ENCODE results near the gene TMSB10. TPM values are rescaled to one million over a fixed set of nuclear protein-coding genes. Genes with fewer than 3 reads are reported as not detected.

Gene TMSB10
- total and polyA plus RNA-seq, 2 of the 13 experiments (the other 11 are each of a cell fraction or from before 2014, with no cell fraction given): 665 to 708 TPM

DNA sequence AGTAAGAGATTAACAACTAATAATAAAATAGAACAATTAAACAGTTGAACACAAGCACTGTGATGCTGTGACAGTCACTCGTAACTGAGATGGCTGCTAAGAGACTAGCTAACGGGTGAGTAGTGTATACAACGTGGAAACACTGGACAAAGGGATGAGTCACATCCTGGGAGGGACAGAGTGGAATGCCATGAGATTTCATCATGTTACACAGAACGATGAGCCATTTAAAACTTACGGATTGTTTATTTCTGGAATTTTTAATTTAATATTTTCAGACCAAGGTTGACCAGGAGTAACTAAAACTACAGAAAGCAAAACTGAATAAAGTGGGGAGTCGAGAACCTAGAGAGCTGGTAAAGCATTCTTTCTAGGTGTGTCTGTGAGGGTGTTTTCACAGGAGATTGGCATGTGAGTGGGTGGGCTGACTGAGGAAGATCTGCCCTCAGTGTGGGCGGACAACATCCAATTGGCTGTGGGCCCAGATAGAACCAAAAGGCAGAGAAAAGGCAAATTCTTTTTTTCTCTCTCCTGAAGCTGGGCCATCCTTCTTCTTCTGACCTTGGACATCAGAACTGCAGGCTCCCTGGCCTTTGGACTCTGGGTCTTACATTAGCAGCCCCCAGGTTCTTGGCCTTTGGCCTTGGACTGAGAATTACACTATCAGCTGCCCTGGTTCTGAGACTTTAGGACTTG lies 14.6 kb downstream of the TMSB10 start (continued):
- TF ChIP-seq PHF5A (CRISPR knock-in tag; IDR thresholded peaks at IDR 0.05; ENCODE audit: low read depth, unreplicated experiment) (no peak), ELF3 (CRISPR knock-in tag; IDR thresholded peaks at IDR 0.05) (0 out of 2 replicates have a peak, but pooled peaks have one; percentile 53), ZNF746 (CRISPR knock-in tag; IDR thresholded peaks at IDR 0.05) (no peak), RXRB (CRISPR knock-in tag; IDR thresholded peaks at IDR 0.05; ENCODE audit: borderline replicate concordance) (peak; percentile 57), EHMT2 (IDR thresholded peaks at IDR 0.05; ENCODE audit: borderline replicate concordance, low read depth, low read length) (peak; percentile 60; the same call in 1 of the 2 replicates), TRIM24 (CRISPR knock-in tag; IDR thresholded peaks at IDR 0.05) (peak; percentile 53), ZNF781 (CRISPR knock-in tag; IDR thresholded peaks at IDR 0.05; ENCODE audit: borderline replicate concordance, not compliant biosample characterization) (no peak), AGO1 (IDR thresholded peaks at IDR 0.05; ENCODE audit: low read depth, low read length, poor library complexity, severe bottlenecking) (no peak)
- TF ChIP-seq, protein P1, sequence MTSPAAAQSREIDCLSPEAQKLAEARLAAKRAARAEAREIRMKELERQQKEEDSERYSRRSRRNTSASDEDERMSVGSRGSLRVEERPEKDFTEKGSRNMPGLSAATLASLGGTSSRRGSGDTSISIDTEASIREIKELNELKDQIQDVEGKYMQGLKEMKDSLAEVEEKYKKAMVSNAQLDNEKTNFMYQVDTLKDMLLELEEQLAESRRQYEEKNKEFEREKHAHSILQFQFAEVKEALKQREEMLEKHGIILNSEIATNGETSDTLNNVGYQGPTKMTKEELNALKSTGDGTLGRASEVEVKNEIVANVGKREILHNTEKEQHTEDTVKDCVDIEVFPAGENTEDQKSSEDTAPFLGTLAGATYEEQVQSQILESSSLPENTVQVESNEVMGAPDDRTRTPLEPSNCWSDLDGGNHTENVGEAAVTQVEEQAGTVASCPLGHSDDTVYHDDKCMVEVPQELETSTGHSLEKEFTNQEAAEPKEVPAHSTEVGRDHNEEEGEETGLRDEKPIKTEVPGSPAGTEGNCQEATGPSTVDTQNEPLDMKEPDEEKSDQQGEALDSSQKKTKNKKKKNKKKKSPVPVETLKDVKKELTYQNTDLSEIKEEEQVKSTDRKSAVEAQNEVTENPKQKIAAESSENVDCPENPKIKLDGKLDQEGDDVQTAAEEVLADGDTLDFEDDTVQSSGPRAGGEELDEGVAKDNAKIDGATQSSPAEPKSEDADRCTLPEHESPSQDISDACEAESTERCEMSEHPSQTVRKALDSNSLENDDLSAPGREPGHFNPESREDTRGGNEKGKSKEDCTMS (CRISPR knock-in tag; conservative IDR thresholded peaks at IDR 0.05): no peak
- TF ChIP-seq, protein P2, sequence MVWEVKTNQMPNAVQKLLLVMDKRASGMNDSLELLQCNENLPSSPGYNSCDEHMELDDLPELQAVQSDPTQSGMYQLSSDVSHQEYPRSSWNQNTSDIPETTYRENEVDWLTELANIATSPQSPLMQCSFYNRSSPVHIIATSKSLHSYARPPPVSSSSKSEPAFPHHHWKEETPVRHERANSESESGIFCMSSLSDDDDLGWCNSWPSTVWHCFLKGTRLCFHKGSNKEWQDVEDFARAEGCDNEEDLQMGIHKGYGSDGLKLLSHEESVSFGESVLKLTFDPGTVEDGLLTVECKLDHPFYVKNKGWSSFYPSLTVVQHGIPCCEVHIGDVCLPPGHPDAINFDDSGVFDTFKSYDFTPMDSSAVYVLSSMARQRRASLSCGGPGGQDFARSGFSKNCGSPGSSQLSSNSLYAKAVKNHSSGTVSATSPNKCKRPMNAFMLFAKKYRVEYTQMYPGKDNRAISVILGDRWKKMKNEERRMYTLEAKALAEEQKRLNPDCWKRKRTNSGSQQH (CRISPR knock-in tag; IDR thresholded peaks at IDR 0.05; ENCODE audit: low read depth): peak; percentile 62; the same call in 1 of the 2 replicates
- TF ChIP-seq, protein P3, sequence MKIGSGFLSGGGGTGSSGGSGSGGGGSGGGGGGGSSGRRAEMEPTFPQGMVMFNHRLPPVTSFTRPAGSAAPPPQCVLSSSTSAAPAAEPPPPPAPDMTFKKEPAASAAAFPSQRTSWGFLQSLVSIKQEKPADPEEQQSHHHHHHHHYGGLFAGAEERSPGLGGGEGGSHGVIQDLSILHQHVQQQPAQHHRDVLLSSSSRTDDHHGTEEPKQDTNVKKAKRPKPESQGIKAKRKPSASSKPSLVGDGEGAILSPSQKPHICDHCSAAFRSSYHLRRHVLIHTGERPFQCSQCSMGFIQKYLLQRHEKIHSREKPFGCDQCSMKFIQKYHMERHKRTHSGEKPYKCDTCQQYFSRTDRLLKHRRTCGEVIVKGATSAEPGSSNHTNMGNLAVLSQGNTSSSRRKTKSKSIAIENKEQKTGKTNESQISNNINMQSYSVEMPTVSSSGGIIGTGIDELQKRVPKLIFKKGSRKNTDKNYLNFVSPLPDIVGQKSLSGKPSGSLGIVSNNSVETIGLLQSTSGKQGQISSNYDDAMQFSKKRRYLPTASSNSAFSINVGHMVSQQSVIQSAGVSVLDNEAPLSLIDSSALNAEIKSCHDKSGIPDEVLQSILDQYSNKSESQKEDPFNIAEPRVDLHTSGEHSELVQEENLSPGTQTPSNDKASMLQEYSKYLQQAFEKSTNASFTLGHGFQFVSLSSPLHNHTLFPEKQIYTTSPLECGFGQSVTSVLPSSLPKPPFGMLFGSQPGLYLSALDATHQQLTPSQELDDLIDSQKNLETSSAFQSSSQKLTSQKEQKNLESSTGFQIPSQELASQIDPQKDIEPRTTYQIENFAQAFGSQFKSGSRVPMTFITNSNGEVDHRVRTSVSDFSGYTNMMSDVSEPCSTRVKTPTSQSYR (CRISPR knock-in tag; IDR thresholded peaks at IDR 0.05; ENCODE audit: borderline replicate concordance): peak; percentile 36; the same call in 1 of the 2 replicates
- TF ChIP-seq, protein P4, sequence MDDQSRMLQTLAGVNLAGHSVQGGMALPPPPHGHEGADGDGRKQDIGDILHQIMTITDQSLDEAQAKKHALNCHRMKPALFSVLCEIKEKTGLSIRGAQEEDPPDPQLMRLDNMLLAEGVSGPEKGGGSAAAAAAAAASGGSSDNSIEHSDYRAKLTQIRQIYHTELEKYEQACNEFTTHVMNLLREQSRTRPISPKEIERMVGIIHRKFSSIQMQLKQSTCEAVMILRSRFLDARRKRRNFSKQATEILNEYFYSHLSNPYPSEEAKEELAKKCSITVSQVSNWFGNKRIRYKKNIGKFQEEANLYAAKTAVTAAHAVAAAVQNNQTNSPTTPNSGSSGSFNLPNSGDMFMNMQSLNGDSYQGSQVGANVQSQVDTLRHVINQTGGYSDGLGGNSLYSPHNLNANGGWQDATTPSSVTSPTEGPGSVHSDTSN (CRISPR knock-in tag; IDR thresholded peaks at IDR 0.05; ENCODE audit: borderline replicate concordance): no peak

All from HepG2 (cell line).